IPS DF 19.7 (cell line): ENCODE measurements around the gene ADGRL3.
"Not testable (repeated sequence)": the region's sequence is repeated elsewhere in the genome, so short reads cannot be mapped to it uniquely, and the experiment has no call there.

Experiments
- DNase-seq: peaks from one replicate; pipeline ENCODE4 v3.0.0-alpha.2; 2013; ENCODE audit warnings: low read depth, low spot score

The ADGRL3 gene

DNA sequence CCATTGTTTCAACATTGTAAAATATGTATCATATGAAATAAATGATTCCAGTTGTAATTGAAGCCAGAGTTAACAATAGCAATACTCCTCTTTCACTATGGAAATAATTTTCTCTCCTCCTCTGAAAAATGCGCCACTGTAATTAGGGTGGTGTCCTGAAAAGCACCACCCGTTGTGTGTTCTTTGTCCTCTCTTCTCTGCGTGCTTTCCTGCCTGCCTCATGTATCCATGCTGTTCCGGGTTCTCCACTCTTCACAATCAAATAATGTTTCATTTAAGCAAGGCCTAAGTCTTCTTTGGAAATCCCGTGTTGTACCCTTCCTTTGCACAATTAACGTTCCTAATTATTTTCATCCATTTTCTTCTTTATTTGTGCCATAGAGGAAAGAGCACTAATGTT is 293.3 kb downstream of the ADGRL3 start:
- no peak for DNase-seq

- DNase-seq = no peak
These were observed 300.8 kb downstream of the ADGRL3 start for GRCh38 chr4:61500883-61501282.

DNA sequence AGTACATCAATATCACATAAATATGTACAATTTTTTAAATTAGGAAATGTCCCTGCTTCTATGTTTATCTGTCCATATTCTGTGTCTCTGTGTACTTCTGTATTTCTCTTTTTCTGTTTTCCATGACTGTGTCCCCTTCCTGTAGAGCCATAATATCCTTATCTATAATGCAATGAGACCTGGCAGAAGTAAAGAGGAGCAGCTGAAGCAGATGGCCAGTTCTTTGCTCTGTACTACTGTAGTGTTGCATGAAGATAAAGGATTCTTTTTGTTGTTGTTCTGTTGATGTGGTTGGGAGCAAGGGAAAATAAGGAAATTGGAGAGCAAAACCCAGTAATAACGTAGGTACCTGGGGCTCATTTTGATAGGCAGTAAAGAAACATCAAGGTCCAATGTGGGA is 301.7 kb downstream of the ADGRL3 start:
- no peak for DNase-seq

- no peak for DNase-seq
These were observed 305.9 kb downstream of the ADGRL3 start for GRCh38 chr4:61505773-61506685.

- no peak for DNase-seq
These were observed 307.0 kb downstream of the ADGRL3 start for GRCh38 chr4:61507091-61507490.

GRCh38 chr4:61509721-61510241 is 309.7 kb downstream of the ADGRL3 start:
- not testable (repeated sequence) for DNase-seq

DNA sequence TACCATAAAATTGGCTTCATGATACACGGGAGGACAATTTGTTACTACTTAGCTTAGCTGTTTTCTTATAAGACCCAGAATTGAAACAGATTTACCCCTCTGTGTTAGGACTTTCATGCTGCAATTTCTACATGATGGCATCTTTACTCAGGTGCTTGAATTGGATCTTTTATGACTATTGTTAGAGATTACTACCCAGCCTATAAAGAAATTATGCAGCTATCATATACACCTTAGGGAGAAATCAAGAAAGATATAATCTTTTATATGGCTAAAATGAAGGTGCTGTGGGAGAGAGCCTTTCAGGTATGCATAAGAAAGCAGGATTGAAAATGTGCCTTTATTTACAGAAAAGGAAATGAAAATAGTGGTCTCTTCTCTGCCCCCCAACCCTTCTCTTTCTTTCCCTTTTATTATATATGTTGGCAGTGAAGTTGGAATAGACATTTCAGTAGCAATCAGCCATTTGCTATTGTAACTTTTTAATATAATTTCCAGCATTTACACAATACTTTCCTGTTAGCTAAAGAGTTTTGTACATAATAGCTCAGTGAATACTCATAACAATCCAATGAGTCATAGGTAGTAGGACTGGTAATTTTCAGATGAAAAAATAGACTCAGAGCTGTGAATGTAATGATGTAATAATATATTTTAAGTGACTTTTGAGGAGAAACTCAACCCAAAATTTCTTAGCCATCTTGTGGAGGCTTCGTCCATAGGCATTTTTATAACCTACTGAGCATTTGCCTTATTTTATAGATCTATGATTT is 311.8 kb downstream of the ADGRL3 start:
- no peak for DNase-seq

DNA sequence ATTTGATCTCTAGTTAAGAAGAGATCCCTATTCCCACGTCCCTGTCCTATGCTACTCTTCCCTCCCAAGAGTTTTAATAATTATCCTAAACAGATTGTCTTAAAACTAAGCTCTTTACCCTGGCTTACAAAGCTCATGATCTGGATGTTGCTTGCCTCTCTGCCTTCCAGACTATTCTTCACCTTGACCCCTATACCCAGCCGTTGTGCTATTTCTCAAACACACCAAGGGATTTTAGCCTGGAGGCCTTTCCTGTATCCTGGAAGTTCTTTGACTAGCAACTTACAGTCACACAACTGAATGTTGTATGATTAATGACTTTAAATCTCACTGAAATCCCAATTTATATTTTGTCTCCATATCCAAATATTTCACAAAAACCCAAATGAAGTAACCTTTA is 314.9 kb downstream of the ADGRL3 start:
- no peak for DNase-seq

DNA sequence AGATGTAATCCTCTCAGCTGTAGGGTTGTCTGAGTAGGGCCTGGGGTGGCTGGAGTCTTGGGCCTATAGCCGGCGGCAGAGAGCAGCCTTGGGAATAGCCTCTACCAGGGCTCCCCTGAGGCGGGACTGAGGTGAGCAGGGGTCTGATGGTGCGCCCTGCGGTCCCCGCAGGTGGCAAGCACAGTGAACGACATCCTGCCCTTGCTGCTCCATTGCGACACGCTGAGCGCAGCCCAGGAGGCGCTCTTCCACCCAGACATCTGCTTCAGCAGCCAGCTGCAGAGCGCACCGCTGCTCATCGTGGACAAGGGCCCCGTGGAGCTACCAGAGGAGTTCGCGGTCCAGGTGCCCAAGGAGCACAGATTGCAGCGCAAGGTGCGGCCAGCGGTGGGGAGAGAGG is 317.0 kb downstream of the ADGRL3 start:
- peak; percentile 71 for DNase-seq

- no peak for DNase-seq
These were observed 320.0 kb downstream of the ADGRL3 start for GRCh38 chr4:61520166-61520565.

DNA sequence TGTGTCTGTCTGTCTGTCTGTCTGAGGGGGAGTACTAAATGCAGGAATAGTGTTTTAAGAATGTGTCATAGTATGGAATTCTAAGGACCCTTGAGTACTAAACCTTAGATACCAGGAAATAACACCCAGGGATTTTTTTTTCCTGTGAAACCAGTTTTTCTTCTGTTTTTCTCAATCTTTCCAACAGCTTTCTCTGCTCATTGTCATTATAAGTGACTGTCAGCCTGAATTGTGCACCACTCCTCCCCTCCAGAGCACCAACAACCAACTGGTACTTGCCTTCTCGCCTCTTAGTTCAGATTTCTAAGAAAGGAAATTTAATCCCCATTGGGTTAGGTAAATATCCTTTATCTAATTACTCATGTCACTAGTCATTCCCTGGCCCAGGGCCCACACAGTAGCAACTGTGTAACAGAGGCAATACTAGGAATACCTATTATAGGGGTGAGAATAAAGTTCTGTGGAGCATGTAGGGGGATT is 320.6 kb downstream of the ADGRL3 start:
- peak; percentile 17 for DNase-seq

DNA sequence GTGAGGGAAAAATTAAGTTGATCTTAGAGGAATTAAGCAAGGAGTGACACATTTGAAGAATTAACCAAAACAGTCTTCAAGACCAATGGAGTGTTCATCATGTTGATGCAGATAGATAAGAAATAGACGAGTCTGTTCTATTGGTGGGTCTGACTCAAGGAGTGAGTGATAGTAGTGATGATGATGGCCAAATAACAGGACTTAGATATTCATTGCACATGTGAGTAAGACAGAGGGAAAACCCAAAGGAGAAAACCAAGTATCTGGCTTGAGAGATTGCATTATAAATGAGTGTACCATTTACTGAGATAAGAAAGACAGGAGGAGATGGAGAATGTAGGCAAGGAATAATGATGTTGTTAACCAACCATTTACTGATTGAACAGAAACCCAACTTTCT is 321.3 kb downstream of the ADGRL3 start:
- no peak for DNase-seq

DNA sequence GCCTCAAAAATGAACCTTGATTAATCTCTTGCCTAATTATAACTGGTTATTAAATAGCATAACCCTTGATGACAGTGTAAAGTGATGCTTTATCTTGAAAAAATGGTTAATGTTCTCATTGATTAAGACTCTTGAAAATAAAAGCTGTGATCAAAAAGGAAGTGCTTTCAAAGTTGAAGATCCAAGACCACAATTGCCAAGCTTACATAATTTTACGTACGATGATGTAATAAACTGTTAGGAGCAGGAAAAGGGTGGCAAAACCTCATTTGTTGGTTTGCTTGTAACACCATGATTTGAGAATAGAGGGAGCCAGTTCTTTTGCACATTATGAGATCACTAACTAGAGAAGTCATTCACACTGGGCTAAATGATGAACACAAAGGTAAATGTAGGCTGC is 322.2 kb downstream of the ADGRL3 start:
- no peak for DNase-seq

DNA sequence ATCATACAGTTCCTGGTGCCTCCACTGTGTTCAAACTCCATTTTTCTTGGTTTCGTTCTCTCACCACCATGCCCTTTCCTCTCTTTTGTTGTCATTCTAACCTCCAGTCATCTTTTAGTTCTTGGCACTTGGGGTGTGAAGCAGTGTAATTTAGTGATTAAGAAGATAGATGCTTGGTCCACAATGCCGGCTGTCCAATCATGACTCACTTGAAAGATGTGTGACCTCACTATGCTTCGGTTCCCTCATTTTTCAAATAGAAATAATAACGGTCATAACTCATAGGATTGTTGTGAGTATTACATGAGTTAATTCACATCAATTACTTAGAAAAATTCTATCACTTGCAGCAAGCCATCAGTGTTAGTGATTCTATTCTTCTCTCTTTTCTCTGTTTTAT is 327.8 kb downstream of the ADGRL3 start:
- no peak for DNase-seq

DNA sequence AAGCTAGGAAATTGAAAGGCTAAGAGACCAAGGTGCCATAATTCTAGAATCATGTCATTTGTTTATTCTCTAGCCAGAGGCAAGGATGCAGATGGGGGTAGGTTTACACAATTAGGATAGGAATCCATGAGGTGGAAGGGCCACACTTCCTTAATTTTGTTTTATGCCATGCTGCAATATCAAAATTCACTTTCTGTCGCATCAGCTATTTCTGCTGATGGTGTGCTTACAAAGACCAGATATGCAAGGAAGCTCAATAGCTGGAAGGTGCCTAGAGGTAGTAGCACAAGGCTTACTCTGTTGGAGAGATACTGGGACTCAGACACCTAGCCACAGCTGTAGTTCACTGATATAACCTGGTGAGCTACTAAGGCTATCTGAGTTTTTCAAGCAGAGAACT is 328.5 kb downstream of the ADGRL3 start:
- DNase-seq = no peak

DNA sequence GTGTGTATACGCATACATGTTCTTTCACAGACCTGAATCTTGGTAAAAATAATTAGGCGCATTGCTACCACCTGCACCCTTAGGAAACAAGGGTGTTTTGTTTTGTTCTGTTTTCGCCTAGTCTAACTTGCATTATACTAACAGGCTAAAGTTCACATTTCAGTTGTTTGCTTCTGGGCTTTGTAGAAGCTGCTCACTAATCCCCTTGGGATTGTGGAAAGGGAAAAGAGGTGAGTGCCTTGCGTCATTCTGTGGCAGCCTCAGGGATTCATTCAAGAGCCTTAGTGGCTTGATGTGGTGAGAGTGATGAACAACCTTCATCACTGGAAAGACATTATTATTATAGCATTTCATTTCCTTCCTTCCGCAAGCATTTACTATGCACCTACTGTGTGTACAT is 331.1 kb downstream of the ADGRL3 start:
- no peak for DNase-seq

DNA sequence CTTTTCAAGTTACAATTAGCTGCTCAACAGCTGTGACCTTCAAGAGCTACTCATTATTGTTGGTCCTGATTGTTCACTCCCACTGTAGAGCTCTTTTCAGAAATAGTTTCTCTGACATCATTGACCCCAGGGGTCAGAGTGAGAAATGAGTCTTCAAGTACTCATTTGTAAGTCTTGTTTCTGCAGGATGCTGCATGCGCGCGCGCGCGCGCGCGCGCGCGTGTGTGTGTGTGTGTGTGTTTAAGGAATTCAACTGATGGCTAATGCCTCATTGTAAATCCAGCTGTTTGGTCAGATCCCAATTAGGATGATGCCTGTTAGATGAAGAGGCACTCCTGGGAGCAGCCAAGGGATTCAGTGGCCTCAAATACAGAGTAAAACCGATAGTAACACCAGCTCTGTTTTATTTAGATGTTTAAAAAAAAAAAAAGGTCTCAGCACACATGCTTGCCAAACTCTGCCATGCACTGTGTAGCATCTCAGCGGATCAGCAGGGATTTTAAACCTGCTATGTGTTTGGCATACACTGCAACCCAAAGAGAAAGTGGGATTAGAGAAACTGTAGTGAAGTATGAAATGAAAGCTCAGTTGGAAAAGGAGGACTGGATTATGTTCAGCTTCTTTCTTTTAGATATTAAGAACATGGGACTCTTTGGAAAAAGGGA is 332.3 kb downstream of the ADGRL3 start:
- DNase-seq = no peak

GRCh38 chr4:61533140-61533539 is 333.0 kb downstream of the ADGRL3 start:
- DNase-seq = no peak

- no peak for DNase-seq
These were observed 340.8 kb downstream of the ADGRL3 start for GRCh38 chr4:61540944-61541343.

DNA sequence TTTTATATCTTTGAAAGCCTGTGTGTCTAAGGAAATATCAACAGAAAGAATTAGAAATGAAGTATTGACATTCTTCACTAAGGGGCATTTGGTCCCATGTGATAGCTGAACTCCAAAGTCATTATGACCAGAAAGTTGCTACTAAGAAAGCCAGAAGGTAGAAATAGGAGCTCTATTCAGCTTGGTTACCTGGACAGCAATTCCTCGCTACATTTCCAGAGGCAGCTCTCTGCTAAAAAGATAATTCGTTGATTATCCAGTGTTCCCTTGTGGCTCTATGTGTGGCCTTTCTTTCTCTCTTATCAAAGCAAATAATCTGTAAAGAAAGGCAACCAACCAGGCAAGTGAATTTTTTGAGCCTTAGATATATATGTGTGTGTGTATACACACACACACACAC is 341.3 kb downstream of the ADGRL3 start:
- DNase-seq = no peak

- DNase-seq = no peak
These were observed 343.9 kb downstream of the ADGRL3 start for GRCh38 chr4:61543976-61544375.

DNA sequence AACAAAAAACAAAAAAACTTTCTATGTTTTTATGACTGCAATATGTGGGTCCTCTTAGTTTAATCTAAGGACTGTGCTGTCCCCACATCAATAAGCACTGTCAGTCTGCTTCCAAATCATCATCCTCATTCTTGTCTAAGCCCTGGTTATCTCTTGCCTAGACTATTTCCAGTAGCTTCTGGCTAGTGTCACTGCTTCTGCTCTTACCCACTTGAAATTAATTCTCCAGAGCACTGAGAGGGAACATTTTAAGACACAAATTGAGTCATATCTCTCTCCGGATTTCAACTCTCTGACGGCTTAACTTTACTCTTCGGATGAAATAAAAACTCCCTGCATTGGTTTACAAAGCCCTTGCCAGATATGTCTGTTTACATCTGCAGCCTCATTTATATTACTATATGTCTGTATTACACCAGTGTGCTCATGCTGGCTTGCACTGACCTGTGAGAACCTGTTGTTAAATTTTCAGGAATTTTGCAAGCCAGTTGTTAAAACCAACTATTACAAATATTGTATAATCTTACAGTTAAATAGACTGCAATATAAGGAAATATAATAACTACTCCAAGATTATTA is 345.9 kb downstream of the ADGRL3 start:
- DNase-seq = no peak
